Keratinocyte (primary cell): Measurements from ENCODE around the gene RRAGD. TPM values are rescaled to one million over a fixed set of nuclear protein-coding genes. Genes with fewer than 3 reads are reported as not detected.

ENCODE experiments used
- DNase-seq: peaks from one replicate; pipeline ENCODE4 v3.0.0-alpha.2; 2011; ENCODE audit warnings: low read depth, missing footprints, low spot score
- FAIRE-seq: peaks from 2 replicates; lab custom pipeline; 2011; peaks lifted over from hg19 to GRCh38; lab: Jason Lieb, UNC
- H2AFZ ChIP-seq: 2 replicates; pipeline ENCODE4 v1.6.0; 2012; ENCODE audit warnings: low read length, control low read depth, inconsistent platforms; ENCODE audit not compliant: control insufficient read depth
- H3K27ac ChIP-seq: 2 replicates; pipeline ENCODE4 v1.5.1; 2011; ENCODE audit warnings: low read length; ENCODE audit not compliant: control insufficient read depth, insufficient read depth
- H3K27me3 ChIP-seq: 3 replicates; pipeline ENCODE4 v1.6.0; 2011; ENCODE audit warnings: low read length; ENCODE audit not compliant: control insufficient read depth, insufficient read depth; ENCODE audit errors: extremely low read depth
- H3K36me3 ChIP-seq, 2 experiments: 2 replicates in 1 of 2; 3 replicates in 1 of 2; pipeline ENCODE4 v1.5.1; 2011; ENCODE audit warnings: low read length in 2 of 2, mild to moderate bottlenecking in 1 of 2; ENCODE audit not compliant: control insufficient read depth in 2 of 2, insufficient read depth in 2 of 2; ENCODE audit errors: extremely low read depth in 1 of 2
- H3K4me1 ChIP-seq: 3 replicates; pipeline ENCODE4 v1.5.1; 2011; ENCODE audit warnings: low read length; ENCODE audit not compliant: control insufficient read depth, insufficient read depth; ENCODE audit errors: extremely low read depth
- H3K4me2 ChIP-seq: 3 replicates; pipeline ENCODE4 v1.6.0; 2011; ENCODE audit warnings: low read depth, low read length; ENCODE audit not compliant: control insufficient read depth, insufficient read depth; ENCODE audit errors: extremely low read depth
- H3K4me3 ChIP-seq, 3 experiments: fragments of 200-600 bp in 1 of 3; sonication (generic) in 1 of 3; 2 replicates in 2 of 3; 3 replicates in 1 of 3; pipeline ENCODE4 v1.5.1; 2011 to 2016; ENCODE audit warnings: low read length in 3 of 3, mild to moderate bottlenecking in 3 of 3, control low read depth in 2 of 3, inconsistent platforms in 1 of 3, low read depth in 1 of 3, mixed read lengths in 1 of 3, mixed run types in 1 of 3, moderate library complexity in 1 of 3; ENCODE audit not compliant: control insufficient read depth in 2 of 3, insufficient read depth in 2 of 3; ENCODE audit errors: extremely low read depth in 1 of 3
- H3K79me2 ChIP-seq: 2 replicates; pipeline ENCODE4 v1.6.0; 2012; ENCODE audit warnings: low read length; ENCODE audit not compliant: control insufficient read depth, insufficient read depth
- H3K9ac ChIP-seq: 3 replicates; pipeline ENCODE4 v1.6.0; 2011; ENCODE audit warnings: low read length; ENCODE audit not compliant: control insufficient read depth, insufficient read depth; ENCODE audit errors: extremely low read depth
- H3K9me1 ChIP-seq: 3 replicates; pipeline ENCODE4 v1.6.0; 2011; ENCODE audit warnings: low read length; ENCODE audit not compliant: control insufficient read depth, insufficient read depth; ENCODE audit errors: extremely low read depth
- H3K9me3 ChIP-seq: 2 replicates; pipeline ENCODE4 v1.5.1; 2012; ENCODE audit warnings: low read depth, low read length; ENCODE audit not compliant: control insufficient read depth
- H4K20me1 ChIP-seq: 3 replicates; pipeline ENCODE4 v1.6.0; 2011; ENCODE audit warnings: low read length; ENCODE audit not compliant: control insufficient read depth, insufficient read depth; ENCODE audit errors: extremely low read depth
- EZH2 ChIP-seq: IDR thresholded peaks from one replicate; pipeline ENCODE4 v1.6.1; 2012; ENCODE audit warnings: inconsistent platforms, mild to moderate bottlenecking, low read length, moderate library complexity
- dilution Hi-C: fragments of 300-500 bp; cut with MboI; formaldehyde crosslinking; loops from one replicate; pipeline ENCODE4 v1.7.0; 2020; ENCODE audit warnings: low sequenced_read_pairs; ENCODE audit not compliant: extremely low pct_ligation_motif_present
- polyA plus RNA-seq, 5 experiments: library from polyadenylated mRNA; depleted of rRNA in 3 of 5; stranded (reverse) in 3 of 5; stranded (forward) in 1 of 5; unstranded in 1 of 5; fragments of >200 nt; gene quantifications; 1 replicate in 1 of 5; 2 replicates in 3 of 5; 3 replicates in 1 of 5; pipeline versions ENCODE4 v1.2.1 to v1.2.3, GENCODE V29; 2011 to 2012; ENCODE audit warnings: missing spikeins in 2 of 5, low read depth in 1 of 5, low replicate concordance in 1 of 5
- TF ChIP-seq, protein P1 (sequence below), 3 experiments: IDR thresholded peaks in 1 of 3; conservative IDR thresholded peaks in 1 of 3; optimal IDR thresholded peaks in 1 of 3; 2 replicates in 2 of 3; 3 replicates in 1 of 3; pipeline versions ENCODE3 to v1.5.1; 2011; ENCODE audit warnings: low read length in 3 of 3, mild to moderate bottlenecking in 3 of 3, moderate library complexity in 2 of 3, control low read depth in 1 of 3, inconsistent platforms in 1 of 3; ENCODE audit not compliant: insufficient read depth in 2 of 3; ENCODE audit errors: extremely low read depth in 1 of 3

The RRAGD gene
- polyA plus RNA-seq, 1 donor (not counting 4 experiments of a cell fraction or from before 2014, with no cell fraction given) = 0.18 TPM

DNA sequence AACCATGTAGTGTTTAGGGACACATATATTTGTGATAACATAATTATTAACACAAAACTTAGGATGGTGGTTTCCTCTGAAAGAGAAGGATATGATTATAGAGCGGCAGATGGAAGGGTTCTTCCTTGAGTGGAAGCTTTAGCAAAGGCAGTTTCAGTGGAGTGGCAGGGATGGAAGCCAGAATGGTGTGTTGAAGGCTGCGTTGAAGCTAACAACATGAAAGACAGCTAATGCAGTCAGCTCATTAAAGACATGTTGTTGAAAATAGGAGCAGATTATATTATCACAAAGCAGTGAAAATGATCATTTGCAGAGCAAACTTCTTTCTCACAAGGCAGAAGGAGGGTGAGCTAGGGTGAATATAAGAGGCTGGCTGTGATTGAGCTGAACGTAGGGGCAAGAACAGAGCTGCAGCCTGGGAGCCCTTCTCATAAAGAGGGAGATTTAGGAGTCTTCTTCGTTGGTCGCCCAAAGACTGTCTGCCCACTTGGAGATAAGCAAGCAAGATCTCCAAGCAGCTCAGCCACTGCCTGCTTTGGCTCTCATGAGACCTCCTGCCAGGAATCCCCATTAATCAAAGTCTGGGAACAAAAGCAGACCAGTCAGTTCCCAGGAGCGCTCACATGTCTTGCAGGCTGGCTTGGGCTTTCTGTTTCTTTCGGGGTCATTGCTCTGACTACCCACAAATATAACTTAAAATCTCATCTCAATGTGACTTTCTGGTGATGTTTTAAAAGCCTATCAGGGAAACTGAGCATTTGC lies 18.3 kb upstream of the RRAGD start:
- no peak overlapping the region for H3K4me3 ChIP-seq
- H3K27me3 ChIP-seq = peaks cover 14% of the 10 kb centered on the region
- H3K4me2 ChIP-seq = no peak overlapping the region
- FAIRE-seq (no peak), DNase-seq (no peak)
- H3K4me1 ChIP-seq = peaks cover 1% of the 10 kb centered on the region
- no peaks in the 10 kb centered on the region for H3K79me2 ChIP-seq
- H3K36me3 ChIP-seq = no peaks in the 10 kb centered on the region
- no peaks in the 10 kb centered on the region for H4K20me1 ChIP-seq
- dilution Hi-C loops = loop anchor here (10.0 kb wide), 1 partner anchor 194 kb away; no protein-coding TSS in a partner anchor
- no peaks in the 10 kb centered on the region for H3K9me3 ChIP-seq
- no peak overlapping the region for H2AFZ ChIP-seq
- H3K27ac ChIP-seq = no peak overlapping the region
- H3K9me1 ChIP-seq = no peaks in the 10 kb centered on the region
- no peak for TF ChIP-seq EZH2
- TF ChIP-seq, protein P1, sequence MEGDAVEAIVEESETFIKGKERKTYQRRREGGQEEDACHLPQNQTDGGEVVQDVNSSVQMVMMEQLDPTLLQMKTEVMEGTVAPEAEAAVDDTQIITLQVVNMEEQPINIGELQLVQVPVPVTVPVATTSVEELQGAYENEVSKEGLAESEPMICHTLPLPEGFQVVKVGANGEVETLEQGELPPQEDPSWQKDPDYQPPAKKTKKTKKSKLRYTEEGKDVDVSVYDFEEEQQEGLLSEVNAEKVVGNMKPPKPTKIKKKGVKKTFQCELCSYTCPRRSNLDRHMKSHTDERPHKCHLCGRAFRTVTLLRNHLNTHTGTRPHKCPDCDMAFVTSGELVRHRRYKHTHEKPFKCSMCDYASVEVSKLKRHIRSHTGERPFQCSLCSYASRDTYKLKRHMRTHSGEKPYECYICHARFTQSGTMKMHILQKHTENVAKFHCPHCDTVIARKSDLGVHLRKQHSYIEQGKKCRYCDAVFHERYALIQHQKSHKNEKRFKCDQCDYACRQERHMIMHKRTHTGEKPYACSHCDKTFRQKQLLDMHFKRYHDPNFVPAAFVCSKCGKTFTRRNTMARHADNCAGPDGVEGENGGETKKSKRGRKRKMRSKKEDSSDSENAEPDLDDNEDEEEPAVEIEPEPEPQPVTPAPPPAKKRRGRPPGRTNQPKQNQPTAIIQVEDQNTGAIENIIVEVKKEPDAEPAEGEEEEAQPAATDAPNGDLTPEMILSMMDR (optimal IDR thresholded peaks at IDR 0.05 in 1 of 3, IDR thresholded peaks at IDR 0.05 in 1 of 3, conservative IDR thresholded peaks at IDR 0.05 in 1 of 3; ENCODE audit: extremely low read depth in 1 of 3, insufficient read depth in 2 of 3, low read length in 3 of 3) = no peak
- no peak overlapping the region for H3K9ac ChIP-seq

DNA sequence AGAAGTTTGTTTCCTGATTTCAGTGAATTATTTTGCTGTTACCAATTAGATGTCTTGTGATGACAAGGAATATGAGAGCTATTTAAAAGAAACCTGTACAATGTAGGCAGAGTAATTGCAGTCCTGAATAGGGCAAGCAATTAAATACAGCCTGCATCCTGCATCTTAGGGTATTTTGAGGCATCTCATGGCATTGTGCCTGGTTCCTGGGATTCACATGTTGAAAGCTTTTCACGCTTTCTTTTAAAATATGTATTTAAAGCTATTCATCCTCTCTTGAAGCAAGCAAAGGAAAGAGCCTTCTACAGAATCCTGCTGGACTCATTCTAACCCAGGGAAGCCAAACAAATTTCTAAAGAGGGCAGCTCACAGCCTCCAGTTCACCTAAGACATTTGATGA lies 4.7 kb upstream of the RRAGD start:
- H4K20me1 ChIP-seq = no peaks in the 10 kb centered on the region
- H3K4me1 ChIP-seq = no peaks in the 10 kb centered on the region
- FAIRE-seq = no peak
- H3K4me2 ChIP-seq = no peak overlapping the region
- H2AFZ ChIP-seq = no peak overlapping the region
- DNase-seq = no peak
- H3K27me3 ChIP-seq = peaks cover 27% of the 10 kb centered on the region
- no peak overlapping the region for H3K4me3 ChIP-seq
- H3K9me1 ChIP-seq = no peaks in the 10 kb centered on the region
- H3K36me3 ChIP-seq = no peaks in the 10 kb centered on the region
- H3K9ac ChIP-seq = no peak overlapping the region
- dilution Hi-C loops = no loop called here
- no peaks in the 10 kb centered on the region for H3K79me2 ChIP-seq
- TF ChIP-seq, protein P1 (optimal IDR thresholded peaks at IDR 0.05 in 1 of 3, IDR thresholded peaks at IDR 0.05 in 1 of 3, conservative IDR thresholded peaks at IDR 0.05 in 1 of 3; ENCODE audit: extremely low read depth in 1 of 3, insufficient read depth in 2 of 3, low read length in 3 of 3) = no peak
- TF ChIP-seq EZH2 = no peak
- no peak overlapping the region for H3K27ac ChIP-seq
- H3K9me3 ChIP-seq = no peaks in the 10 kb centered on the region
